RPMI8226 (cell line): Measurements from ENCODE around the gene RBMS3.
"Not testable (repeated sequence)": the region's sequence is repeated elsewhere in the genome, so short reads cannot be mapped to it uniquely, and the experiment has no call there.

Experiments used
- DNase-seq: peaks from one replicate; pipeline ENCODE4 v3.0.0-alpha.2; 2015

Gene RBMS3

DNA sequence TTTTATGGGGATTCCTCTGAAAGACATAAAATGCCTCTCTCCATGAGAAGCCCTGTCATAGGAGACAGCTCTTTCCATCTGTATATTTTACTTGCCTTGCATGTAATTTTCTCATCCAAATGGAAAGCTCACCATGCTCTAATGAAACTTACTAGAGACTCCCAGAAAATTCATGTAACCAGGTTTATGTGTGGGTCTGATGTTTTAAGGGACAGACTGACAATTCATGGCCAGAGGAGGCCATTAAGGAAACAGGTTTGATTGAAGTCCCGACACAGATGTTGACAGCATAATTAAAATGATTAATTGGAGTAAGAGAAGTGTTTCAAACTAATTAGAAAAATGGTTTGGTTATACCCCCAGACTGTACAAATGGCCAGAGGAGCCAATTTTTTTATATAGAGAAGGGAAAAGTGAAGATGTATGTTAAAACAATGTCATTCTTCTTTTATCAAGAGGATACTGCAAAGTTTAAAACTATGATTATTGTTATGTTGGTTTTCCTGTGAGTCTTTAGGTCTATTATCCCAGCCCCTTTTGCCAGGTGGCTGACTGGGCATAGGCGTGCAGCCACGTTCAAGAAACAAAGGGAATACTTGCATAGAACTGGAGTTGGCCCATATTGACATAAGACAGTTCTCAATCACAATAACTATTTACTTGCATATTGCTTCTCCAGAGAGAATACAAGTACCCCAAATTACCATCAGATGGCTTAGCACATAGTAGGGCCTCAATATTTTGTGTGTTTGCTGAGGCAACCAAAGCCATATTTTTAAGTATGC lies 64.8 kb downstream of the RBMS3 start:
- no peak for DNase-seq

DNA sequence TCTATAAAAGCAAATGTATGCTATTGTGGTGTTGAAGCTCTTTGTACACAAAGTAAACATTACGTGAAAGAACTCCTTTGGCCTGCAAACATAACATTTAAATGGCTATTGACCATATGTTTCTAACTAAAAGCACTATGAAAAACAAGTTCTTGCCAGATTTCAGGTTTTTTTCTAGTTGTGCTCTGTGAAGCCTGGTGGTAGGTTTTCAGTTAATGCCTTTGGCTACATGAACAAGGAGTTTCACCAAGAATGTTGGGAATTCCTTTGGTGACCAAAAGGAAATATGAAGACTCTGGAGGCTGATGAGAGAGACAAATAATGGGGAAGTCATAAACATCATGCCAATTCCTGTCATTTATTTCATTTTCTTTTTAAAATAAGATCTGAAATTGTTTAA lies 66.0 kb downstream of the RBMS3 start:
- no peak for DNase-seq

DNA sequence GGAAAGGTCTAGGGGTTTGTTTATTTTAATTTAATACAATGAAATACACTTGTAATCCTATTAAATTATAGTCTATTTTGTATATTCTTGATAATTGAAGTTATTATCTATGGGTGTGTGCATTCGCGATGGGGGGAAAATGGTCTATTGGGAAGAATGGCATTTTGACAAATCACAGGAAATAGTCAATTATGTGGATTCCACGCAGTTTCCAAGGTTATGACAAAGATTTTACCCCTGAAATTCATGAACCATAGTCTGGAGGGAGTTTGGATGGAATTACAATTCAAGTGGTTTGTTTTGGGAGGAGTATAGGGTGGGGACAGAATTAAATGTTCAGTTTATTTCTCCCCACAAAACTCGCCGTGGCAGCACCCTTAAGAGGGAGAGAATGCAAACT lies 66.5 kb downstream of the RBMS3 start:
- no peak for DNase-seq

GRCh38 chr3:29348316-29348715 lies 67.4 kb downstream of the RBMS3 start:
- no peak for DNase-seq

DNA sequence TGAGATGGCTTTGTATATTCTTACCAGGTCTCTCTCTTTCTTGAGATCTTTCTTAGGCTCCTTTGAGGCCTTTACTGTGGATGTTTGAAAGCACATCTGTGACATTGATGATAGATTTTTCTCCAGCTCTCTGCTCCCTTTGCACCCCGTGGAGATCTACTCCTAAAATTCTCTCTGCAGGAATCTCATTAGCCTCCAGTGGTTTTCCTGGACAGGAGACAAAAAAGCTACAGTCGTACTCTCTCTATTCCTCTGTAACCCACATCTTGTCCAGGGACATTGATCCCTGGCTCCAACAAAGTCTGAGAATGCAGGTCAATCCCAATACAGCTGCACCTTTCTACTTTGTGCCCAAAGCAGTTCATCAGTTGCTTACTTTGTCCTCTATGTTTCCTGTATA lies 68.2 kb downstream of the RBMS3 start:
- no peak for DNase-seq

DNA sequence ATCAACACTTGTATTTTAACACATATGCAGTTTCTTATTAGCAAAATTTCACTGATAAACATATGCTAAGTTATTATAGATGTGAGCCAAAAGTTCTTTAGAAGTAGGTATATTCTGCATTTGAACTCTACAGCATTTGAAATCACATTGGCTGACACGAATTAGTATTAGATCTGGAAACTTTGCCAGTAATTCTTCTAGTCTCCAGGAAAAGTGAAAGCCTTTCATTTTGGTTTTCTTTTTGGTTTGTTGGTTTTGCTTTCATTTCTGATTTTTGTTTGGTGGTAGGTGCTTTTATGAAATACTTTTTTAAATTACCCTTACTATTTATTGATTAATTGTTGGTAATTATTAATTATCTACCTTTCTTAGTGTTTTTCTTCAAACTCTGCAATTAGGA lies 72.9 kb downstream of the RBMS3 start:
- no peak for DNase-seq

- no peak for DNase-seq
These were observed 74.0 kb downstream of the RBMS3 start for GRCh38 chr3:29354894-29355293.

GRCh38 chr3:29356062-29356461 lies 75.2 kb downstream of the RBMS3 start:
- DNase-seq: no peak

DNA sequence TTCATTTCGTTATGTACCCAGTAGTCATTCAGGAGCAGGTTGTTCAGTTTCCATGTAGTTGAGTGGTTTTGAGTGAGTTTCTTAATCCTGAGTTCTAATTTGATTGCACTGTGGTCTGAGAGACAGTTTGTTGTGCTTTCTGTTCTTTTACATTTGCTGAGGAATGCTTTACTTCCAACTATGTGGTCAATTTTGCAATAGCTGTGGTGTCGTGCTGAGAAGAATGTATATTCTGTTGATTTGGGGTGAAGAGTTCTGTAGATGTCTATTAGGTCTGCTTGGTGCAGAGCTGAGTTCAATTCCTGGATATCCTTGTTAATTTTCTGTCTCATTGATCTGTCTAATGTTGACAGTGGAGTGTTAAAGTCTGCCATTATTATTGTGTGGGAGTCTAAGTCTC lies 79.4 kb downstream of the RBMS3 start:
- not testable (repeated sequence) for DNase-seq

DNA sequence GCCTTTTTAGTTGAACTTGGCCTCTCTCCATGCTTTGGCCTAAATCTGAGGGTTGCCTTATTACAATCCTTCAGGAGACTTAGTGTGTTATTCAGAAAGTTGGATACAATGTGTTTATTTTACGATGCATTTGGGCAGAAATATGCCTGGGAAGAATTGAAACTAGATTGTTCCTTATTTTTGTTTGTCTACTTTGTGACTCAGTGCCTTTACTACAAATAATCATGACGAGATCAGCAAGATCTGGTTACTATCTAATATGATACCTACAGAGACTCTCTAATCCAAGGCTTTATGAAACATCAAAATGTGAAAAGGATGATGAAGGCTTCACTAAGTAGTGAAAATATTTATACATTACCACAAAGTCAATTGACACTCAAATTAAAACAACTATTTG lies 82.2 kb downstream of the RBMS3 start:
- DNase-seq: no peak

GRCh38 chr3:29370021-29370420 lies 89.2 kb downstream of the RBMS3 start:
- DNase-seq: no peak

DNA sequence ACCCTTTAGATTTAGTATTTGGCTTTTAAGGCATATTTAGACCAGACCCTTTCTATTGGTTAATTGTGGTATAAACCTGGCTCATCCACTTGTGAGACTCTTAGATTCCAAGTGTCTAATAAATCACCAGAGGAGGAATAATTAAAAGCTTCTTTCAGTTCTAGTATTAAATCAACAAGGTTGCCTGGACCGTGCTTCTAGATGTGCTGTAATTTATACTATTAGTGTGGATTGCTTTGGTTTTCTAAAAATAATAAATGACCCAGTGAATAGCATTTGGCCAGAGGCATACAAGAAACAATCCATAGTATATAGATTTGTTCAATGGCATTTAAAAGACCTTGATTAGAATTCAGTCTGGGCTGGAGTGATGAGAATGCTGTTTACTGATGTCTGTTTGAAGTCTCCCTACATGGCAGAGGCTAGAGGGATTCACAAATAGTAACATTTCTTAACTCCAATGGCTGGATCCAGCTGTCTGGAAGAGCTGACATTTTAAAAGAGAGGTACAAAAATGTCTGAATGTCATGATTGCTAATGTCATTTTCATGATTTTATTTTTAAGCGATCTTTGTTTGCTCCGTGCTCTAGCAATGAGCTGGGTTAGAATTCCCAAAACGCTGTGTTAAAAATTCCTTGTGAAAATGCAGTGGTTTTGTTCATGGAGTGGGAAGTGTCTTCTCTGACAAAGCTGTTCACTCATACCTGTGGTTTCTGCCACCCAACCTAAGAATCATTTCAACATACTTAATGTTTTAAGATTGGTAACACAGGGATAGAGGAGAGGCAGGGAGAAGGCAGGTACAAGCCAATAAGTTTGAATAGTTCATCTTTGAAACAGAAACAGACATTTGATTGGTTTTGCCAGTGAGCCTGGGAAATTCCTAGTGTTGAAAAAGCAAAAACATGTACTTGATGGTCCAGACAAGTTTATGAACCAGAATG lies 89.9 kb downstream of the RBMS3 start:
- DNase-seq: no peak

DNA sequence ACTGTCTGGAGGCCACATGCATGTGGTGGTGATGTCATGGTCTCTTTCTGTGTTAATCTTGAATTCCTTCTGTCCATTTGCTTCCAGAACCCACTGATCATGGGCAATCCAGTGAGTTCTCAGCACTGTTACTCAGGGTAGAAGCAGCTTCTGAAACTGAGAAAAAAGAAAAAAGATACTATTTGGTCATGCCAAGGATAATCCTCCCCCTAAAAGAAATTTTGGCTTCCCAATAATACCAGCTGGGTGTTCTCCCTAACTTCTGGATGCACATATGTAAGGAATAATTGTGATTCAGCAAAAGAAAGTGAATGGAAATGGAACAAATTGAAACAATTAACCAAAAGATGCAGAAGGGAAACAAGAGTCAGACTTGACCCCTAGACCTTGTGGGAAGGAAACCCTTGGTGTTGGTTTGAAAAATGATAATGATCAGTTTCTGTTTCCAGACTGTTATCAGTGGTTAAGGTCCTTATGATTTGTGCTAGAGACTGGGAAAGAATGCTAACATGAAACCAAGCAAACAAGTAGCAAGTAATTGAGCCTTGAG lies 92.3 kb downstream of the RBMS3 start:
- DNase-seq: no peak

- no peak for DNase-seq
These were observed 93.4 kb downstream of the RBMS3 start for GRCh38 chr3:29374226-29374625.

DNA sequence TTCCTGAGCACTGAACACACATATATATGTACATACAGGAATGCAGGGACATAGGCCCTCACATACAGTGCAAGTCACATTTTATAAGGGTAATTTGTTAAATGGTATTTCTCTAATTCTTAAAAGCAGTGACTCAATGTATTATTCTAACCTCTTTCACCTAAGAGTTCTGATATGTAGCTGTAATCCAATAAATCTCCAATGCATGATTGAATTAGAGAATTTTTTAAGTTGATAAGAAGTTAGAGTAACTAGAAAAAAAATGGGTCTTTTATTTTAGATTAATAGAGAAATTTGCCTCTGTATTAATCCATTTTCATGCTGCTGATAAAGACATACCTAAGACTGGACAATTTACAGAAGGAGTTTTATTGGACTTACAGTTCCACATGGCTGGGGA lies 98.2 kb downstream of the RBMS3 start:
- DNase-seq: no peak

DNA sequence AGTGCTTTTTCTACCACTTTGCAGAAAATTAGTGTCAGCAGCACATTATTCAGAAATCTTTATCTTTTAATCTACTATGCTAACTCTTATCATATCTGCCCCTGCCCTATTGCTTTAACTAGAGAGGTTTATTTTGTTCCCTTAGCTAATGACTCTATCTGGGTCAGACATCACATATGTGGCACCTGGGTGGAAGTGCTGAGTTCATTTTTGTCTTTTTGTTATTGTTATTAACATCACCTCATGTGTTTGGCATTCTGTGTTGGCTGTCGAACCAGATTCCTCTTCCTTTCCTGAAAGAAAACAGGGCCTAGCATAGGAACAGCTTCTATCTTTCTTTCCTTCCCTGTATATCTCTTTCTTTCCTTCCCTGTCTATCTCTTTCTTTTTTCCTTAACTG lies 100.7 kb downstream of the RBMS3 start:
- no peak for DNase-seq

- no peak for DNase-seq
These were observed 101.5 kb downstream of the RBMS3 start for GRCh38 chr3:29382409-29382808.

DNA sequence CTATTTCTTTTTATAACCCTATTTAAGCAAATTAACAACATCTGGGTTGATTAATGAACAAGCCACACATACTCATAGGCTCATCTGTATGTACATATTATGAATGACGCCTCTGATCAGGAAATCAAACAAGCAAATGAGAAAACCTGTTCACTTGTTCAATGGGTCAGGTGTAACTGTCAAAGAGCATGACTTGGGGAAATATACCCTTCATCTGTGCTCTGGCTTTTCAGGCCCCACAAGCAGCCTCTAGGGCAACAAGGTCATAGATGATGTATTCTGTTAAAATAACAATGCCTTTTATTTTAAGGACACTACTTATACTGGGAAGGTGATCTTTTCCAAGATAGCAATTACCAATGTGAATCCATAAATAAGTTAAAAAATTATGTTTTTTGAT lies 102.0 kb downstream of the RBMS3 start:
- DNase-seq: no peak

DNA sequence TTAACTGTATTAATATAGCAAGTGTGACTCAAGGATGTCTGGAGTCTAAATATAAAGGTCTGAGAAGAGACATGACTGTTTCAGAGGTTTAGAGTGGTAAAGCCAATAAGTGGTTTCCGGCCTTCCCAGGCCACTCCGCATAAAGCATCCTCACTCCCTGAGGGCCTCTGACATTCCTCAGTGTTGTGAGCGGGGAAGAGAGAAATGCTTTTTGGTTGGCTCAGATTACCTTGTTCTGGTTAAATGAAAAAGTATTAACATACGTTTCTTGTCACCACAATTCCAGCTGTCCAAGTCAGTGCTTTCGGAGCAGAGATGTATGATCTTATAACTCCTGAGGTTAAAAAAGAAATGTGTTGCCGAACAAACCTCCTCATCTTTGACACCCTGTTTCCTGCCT lies 103.8 kb downstream of the RBMS3 start:
- no peak for DNase-seq

- DNase-seq: no peak
These were observed 104.4 kb downstream of the RBMS3 start for GRCh38 chr3:29385046-29385830.

- no peak for DNase-seq
These were observed 108.5 kb downstream of the RBMS3 start for GRCh38 chr3:29389362-29389761.

DNA sequence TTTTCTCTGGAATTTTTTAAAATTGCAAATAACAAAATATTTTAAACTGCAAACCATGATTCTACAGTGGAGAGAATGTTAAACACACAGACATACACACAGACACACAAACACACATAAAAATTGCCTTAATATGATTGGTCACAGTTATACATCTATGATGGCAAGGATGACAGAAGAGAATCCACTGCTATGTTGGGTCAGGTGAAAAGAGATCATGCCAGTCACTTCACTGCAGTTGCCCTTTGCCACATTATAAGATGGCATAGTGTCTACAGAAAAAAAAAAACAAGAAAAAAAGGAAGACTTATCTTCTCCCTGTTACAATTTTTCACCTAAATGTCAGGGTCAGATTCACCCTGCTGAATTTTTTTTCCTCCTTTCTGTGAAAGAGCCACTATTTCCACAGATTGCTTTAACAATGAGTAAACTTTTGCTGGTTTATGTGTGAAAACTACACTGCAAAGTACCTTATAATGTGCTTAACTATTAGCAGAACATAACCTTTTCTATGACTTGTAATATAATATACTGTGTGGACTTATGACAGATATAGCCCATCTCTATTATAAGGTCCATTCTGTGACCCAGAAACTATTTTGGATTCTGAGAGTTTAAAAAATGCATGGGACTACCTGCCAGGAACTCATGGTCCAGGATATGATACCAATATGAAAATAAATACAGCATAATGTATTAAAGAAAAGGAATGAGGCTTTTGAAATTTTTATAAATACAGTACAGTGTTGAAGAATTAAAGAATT lies 111.9 kb downstream of the RBMS3 start:
- no peak for DNase-seq
